GM19043 (cell line): ENCODE results near the gene KRTAP5-2.

Source experiments
- ATAC-seq: cut with Tn5 transposase; IDR thresholded peaks from one replicate; pipeline ENCODE4 v1.9.1; 2021; ENCODE audit warnings: low read depth; ENCODE audit not compliant: unreplicated experiment

The KRTAP5-2 gene

GRCh38 chr11:1570001-1570453 lies 28.1 kb downstream of the KRTAP5-2 start:
- ATAC-seq = no peak

DNA sequence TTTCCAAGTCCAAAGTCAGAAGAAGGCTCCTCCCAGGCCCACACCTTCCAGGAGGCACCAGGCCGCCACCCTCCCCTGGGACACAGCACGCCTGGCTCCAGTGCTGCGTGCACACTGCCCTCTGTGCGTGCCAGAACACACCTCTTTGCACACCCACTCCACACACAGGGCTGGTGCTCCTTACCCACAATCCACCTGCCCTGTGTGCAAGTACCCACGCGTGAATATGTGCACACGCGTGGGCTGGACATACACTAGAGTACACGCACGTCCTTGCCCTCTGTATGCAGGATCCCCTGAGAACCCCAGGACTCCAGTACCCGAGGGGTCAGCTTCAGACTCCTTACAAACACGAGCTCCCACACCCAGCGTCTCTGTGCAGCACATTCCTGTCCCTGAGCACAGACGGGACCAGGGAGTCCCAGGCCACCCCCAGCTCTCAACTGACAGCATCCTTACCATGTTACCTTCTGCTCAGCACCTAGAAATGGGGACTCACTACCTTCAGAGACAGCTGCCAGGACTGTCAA lies 28.8 kb downstream of the KRTAP5-2 start:
- ATAC-seq = no peak

GRCh38 chr11:1568441-1568911 lies 29.6 kb downstream of the KRTAP5-2 start:
- no peak for ATAC-seq

- ATAC-seq = no peak
Observed at GRCh38 chr11:1567721-1568100, 30.4 kb downstream of the KRTAP5-2 start.

DNA sequence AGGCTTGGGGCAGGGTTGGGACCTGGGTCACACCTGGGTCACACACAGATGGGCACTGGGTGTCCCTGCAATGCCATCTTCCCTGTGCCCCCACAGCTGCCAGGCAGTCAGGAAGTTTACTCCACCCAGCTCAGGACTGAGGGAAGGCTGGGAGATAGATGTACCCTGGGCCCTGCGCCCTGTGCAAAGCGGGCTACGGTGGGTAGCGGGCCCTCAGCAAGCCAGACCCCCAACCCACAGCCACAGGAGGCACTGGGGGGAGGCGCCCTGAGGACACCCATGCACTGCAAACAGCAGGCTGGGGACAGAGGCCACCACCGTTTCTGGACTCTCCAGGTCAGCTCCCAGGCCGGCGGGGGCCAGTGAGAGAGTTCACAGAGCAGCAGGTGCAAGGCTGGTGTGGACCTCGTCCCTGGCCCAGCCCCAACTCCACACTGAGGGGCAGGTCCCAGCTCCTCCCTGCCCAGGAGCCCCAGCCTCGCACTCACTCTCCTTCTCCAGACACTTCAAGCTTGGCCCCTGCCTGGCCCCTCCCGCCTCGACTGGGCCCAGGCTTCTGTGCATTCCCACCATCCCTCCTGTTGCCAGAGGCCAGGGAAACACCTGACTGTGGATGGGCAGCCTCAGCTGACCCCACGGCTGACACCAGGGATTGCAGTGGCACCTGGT lies 30.9 kb downstream of the KRTAP5-2 start:
- ATAC-seq = no peak

- no peak for ATAC-seq
Observed at GRCh38 chr11:1566381-1567051, 31.6 kb downstream of the KRTAP5-2 start.

- no peak for ATAC-seq
Observed at GRCh38 chr11:1565904-1566247, 32.2 kb downstream of the KRTAP5-2 start.

GRCh38 chr11:1565173-1565903 lies 32.8 kb downstream of the KRTAP5-2 start:
- ATAC-seq = no peak

- no peak for ATAC-seq
Observed at GRCh38 chr11:1564535-1565172, 33.4 kb downstream of the KRTAP5-2 start.

GRCh38 chr11:1563697-1564534 lies 34.2 kb downstream of the KRTAP5-2 start:
- ATAC-seq = no peak

GRCh38 chr11:1563149-1563638 lies 34.9 kb downstream of the KRTAP5-2 start:
- no peak for ATAC-seq

- ATAC-seq = no peak
Observed at GRCh38 chr11:1562469-1563148, 35.5 kb downstream of the KRTAP5-2 start.

- ATAC-seq = no peak
Observed at GRCh38 chr11:1561955-1562354, 36.1 kb downstream of the KRTAP5-2 start.

- no peak for ATAC-seq
Observed at GRCh38 chr11:1561266-1561665, 36.8 kb downstream of the KRTAP5-2 start.

GRCh38 chr11:1560649-1561251 lies 37.3 kb downstream of the KRTAP5-2 start:
- no peak for ATAC-seq

GRCh38 chr11:1560002-1560648 lies 38.0 kb downstream of the KRTAP5-2 start:
- ATAC-seq = no peak

DNA sequence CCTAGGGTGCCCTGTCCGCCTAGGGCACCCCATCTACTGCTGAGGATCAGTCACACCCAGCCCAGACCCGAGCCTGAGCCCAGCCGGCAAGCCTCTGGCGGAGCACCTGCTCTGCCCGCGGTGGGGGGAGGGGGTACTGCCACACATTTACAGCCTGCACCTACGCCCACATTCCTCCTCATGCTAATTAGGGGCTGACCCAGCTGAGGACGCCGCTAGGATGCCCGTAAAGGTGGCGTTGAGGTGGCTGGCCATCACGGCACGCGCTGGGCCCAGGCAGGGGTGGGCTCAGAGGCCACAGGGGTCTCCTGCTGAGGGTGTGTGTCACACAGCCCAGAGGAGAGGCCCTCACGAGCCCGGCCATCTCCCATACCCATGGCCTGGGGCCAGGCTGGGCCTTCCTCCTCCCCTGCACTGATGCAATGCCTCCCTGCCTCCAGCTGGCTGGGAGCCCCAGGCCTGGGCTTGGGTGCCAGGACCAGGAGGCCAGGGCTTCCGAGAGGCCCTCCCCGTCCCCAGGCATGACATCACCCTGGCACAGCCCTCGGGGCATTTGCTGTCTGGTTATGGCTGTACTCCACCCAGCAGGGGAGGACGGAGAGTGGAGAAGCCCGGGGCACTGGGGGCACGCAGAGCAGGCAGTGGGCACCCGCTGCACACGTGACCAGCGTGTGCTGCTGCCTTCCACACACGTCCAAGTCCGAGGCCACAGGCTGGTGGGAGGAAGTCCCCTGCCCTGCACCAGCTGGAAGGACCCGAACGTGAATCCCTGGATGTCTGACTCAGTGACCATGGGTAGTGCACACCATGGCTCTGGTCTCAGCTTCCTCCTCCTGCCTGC lies 38.8 kb downstream of the KRTAP5-2 start:
- ATAC-seq = no peak

DNA sequence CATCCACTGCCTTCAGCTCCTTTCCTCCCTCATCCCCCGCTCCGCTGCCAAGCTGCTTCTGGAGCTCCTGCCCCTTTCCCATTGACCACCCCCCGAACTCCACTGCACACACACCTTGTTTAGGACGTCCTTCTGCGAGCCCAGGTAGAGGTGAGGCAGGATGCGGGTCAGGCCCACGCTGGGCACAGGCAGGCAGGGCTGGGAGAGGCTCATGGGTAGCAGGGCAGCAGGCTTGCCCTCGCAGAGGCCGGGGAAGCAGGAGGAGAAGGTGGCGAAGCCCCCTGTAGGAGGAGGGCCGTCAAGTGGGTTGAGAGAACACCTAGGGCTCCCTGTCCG lies 39.4 kb downstream of the KRTAP5-2 start:
- ATAC-seq = no peak
